HUES48 (cell line): ENCODE measurements around the gene CEBPE.

ENCODE experiments used
- H3K27ac ChIP-seq: one replicate; pipeline ENCODE4 v1.7.0; 2013; ENCODE audit warnings: low read depth, low read length, inconsistent platforms
- H3K27me3 ChIP-seq: 2 replicates; pipeline ENCODE4 v1.6.1; 2013; ENCODE audit warnings: mild to moderate bottlenecking, low read length; ENCODE audit not compliant: control insufficient read depth, insufficient read depth
- H3K36me3 ChIP-seq: 2 replicates; pipeline ENCODE4 v1.6.1; 2013; ENCODE audit warnings: low read length; ENCODE audit not compliant: control insufficient read depth, insufficient read depth
- H3K4me1 ChIP-seq: 2 replicates; pipeline ENCODE4 v1.6.1; 2013; ENCODE audit warnings: mild to moderate bottlenecking, low read length; ENCODE audit not compliant: control insufficient read depth, insufficient read depth
- H3K4me3 ChIP-seq: 2 replicates; pipeline ENCODE4 v1.5.1; 2013; ENCODE audit warnings: mild to moderate bottlenecking, low read depth, low read length
- H3K9ac ChIP-seq: 2 replicates; pipeline ENCODE4 v1.6.1; 2013; ENCODE audit warnings: mild to moderate bottlenecking, low read depth, low read length, moderate library complexity
- H3K9me3 ChIP-seq: 2 replicates; pipeline ENCODE4 v1.6.1; 2013; ENCODE audit warnings: low read length; ENCODE audit not compliant: control insufficient read depth, insufficient read depth

The CEBPE gene

GRCh38 chr14:23091294-23092225 is 27.5 kb downstream of the CEBPE start:
- Histone ChIP-seq H3K9me3 (no peaks in the 10 kb centered on the region), H3K4me1 (peaks cover 3% of the 10 kb centered on the region; the same call in 1 of the 2 replicates), H3K27ac (no peak overlapping the region), H3K4me3 (no peak overlapping the region), H3K36me3 (peaks cover 68% of the 10 kb centered on the region), H3K27me3 (no peaks in the 10 kb centered on the region), H3K9ac (no peak overlapping the region)

GRCh38 chr14:23090254-23090636 is 28.8 kb downstream of the CEBPE start:
- Histone ChIP-seq H3K27ac (no peak overlapping the region), H3K4me3 (no peak overlapping the region), H3K4me1 (peaks cover 3% of the 10 kb centered on the region; the same call in 1 of the 2 replicates), H3K36me3 (peaks cover 81% of the 10 kb centered on the region), H3K27me3 (no peaks in the 10 kb centered on the region), H3K9ac (no peak overlapping the region), H3K9me3 (no peaks in the 10 kb centered on the region)

- no peak overlapping the region for H3K9ac ChIP-seq
- H3K4me1 ChIP-seq = peaks cover 3% of the 10 kb centered on the region; the same call in 1 of the 2 replicates
- no peak overlapping the region for H3K27ac ChIP-seq
- H3K4me3 ChIP-seq = no peak overlapping the region
- no peaks in the 10 kb centered on the region for H3K9me3 ChIP-seq
- no peaks in the 10 kb centered on the region for H3K27me3 ChIP-seq
- H3K36me3 ChIP-seq = peaks cover 87% of the 10 kb centered on the region
These were observed 29.4 kb downstream of the CEBPE start for GRCh38 chr14:23089498-23090253.

DNA sequence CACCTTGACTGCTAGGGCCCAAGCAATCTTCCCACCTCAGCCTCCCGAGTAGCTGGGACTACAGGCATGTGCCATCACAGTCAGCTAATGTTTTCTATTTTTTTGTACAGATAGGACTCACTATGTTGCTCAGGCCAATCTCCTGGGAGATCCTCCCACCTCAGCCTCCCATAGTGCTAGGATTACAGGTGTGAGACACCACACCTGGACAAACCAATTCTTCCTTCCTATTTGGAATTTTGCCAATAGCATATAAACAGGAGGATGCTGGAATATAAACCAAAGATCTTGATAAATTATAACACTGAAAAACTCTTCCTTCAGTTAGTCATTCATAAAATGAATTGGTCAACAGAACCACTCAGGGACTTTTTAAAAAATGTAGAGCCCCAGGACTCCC is 32.5 kb downstream of the CEBPE start:
- no peak overlapping the region for H3K4me3 ChIP-seq
- no peaks in the 10 kb centered on the region for H3K4me1 ChIP-seq

DNA sequence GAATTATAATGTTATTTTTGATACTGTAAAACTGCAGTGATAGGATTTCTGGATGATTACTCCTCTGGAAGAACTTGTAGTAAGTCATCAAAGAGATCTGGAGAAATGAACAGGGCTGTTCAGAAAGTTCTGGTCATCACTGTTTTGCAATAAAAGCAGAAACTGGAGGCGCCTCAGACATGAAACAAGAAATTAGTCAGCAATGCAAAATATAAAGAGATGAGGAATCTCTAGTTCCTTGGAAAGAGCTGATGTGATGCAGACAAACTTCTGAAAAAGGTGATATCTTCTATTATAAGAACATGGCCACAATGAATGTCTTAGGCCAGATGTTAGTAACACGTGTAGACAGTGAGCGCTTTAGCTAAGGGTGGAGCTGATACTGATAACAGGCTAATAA is 33.6 kb downstream of the CEBPE start:
- Histone ChIP-seq H3K27me3 (no peaks in the 10 kb centered on the region), H3K9ac (no peak overlapping the region), H3K27ac (no peak overlapping the region), H3K36me3 (peaks cover 98% of the 10 kb centered on the region), H3K4me1 (no peaks in the 10 kb centered on the region), H3K9me3 (no peaks in the 10 kb centered on the region), H3K4me3 (no peak overlapping the region)

More for the DNA sequence above, 32.5 kb downstream of the CEBPE start:
- Histone ChIP-seq H3K9ac (no peak overlapping the region), H3K9me3 (no peaks in the 10 kb centered on the region), H3K36me3 (peaks cover 96% of the 10 kb centered on the region), H3K27ac (no peak overlapping the region), H3K27me3 (no peaks in the 10 kb centered on the region)

GRCh38 chr14:23080474-23080873 is 38.6 kb downstream of the CEBPE start:
- Histone ChIP-seq H3K9ac (no peak overlapping the region), H3K4me1 (no peaks in the 10 kb centered on the region), H3K4me3 (no peak overlapping the region), H3K27me3 (no peaks in the 10 kb centered on the region), H3K36me3 (peaks cover 97% of the 10 kb centered on the region), H3K27ac (no peak overlapping the region), H3K9me3 (no peaks in the 10 kb centered on the region)

- Histone ChIP-seq H3K36me3 (peaks cover 97% of the 10 kb centered on the region), H3K9me3 (no peaks in the 10 kb centered on the region), H3K27me3 (no peaks in the 10 kb centered on the region), H3K9ac (no peak overlapping the region), H3K4me1 (no peaks in the 10 kb centered on the region), H3K4me3 (no peak overlapping the region), H3K27ac (no peak overlapping the region)
These were observed 39.3 kb downstream of the CEBPE start for GRCh38 chr14:23079716-23080115.

DNA sequence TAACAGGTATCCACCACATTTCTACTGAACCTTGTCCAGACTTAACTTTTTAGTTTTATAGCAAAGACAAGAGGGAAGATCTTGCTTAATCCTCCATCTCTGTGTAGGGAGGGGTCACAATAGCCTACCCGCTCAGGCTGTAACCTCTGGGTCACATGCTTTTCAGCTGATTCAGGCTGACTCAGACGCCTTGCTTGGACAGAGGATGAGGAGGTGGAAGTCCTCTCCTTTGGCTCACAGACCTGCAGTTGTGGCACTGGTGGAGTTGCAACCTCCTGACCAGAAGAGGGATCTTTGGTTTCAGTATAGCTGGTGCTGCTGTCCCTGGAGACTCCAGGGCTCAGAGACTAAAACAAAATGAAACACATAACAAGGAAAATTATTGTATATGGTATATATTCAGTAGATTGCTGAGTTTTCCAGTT is 40.4 kb downstream of the CEBPE start:
- no peaks in the 10 kb centered on the region for H3K9me3 ChIP-seq
- no peak overlapping the region for H3K9ac ChIP-seq
- H3K36me3 ChIP-seq = peaks cover 96% of the 10 kb centered on the region
- H3K27ac ChIP-seq = no peak overlapping the region
- H3K27me3 ChIP-seq = no peaks in the 10 kb centered on the region
- H3K4me1 ChIP-seq = no peaks in the 10 kb centered on the region
- no peak overlapping the region for H3K4me3 ChIP-seq

DNA sequence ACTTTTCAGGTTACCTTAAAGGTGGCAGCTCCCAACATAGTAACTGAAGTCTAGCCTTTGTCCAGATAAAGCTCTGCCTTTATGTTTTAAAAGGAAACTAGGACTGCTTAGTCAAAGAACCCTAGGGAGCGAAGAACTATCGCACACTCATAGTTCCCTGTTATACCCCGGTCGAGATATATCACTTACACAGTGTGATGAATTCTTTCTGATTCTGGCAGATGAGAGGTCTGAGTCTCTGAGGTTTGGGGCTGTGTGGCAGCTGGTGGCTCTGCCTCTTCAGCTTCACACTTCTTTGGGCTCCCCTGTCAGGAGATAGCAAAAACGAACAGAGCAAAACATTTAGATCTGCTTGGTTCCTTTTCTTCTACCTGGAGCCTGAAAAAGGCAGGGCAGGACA is 41.1 kb downstream of the CEBPE start:
- H3K27ac ChIP-seq = no peak overlapping the region
- H3K4me1 ChIP-seq = 0 out of 2 replicates have a peak, but pooled peaks cover under 1% of the 10 kb centered on the region
- H3K9ac ChIP-seq = no peak overlapping the region
- peaks cover 91% of the 10 kb centered on the region for H3K36me3 ChIP-seq
- H3K9me3 ChIP-seq = no peaks in the 10 kb centered on the region
- no peak overlapping the region for H3K4me3 ChIP-seq
- no peaks in the 10 kb centered on the region for H3K27me3 ChIP-seq

- H3K27me3 ChIP-seq = no peaks in the 10 kb centered on the region
- no peak overlapping the region for H3K9ac ChIP-seq
- peaks cover 10% of the 10 kb centered on the region for H3K4me1 ChIP-seq
- H3K36me3 ChIP-seq = peaks cover 90% of the 10 kb centered on the region
- no peak overlapping the region for H3K27ac ChIP-seq
- H3K9me3 ChIP-seq = no peaks in the 10 kb centered on the region
- H3K4me3 ChIP-seq = no peak overlapping the region
These were observed 42.2 kb downstream of the CEBPE start for GRCh38 chr14:23076785-23077408.
